NT2/D1 (cell line): ENCODE data around the gene OTOG.

Experiments
- DNase-seq: peaks from one replicate; pipeline ENCODE4 v3.0.0-alpha.2; 2011; ENCODE audit warnings: low read depth, low spot score
- H3K27me3 ChIP-seq: 2 replicates; pipeline ENCODE4 v1.6.0; 2011; ENCODE audit warnings: mild to moderate bottlenecking; ENCODE audit not compliant: insufficient read length, insufficient read depth
- H3K36me3 ChIP-seq: 2 replicates; pipeline ENCODE4 v1.6.1; 2011; ENCODE audit warnings: mild to moderate bottlenecking, low read length, mixed read lengths; ENCODE audit not compliant: insufficient read depth, insufficient read length
- H3K4me1 ChIP-seq: 2 replicates; pipeline ENCODE4 v1.5.1; 2011; ENCODE audit not compliant: insufficient read depth, insufficient read length
- H3K4me3 ChIP-seq: 2 replicates; pipeline ENCODE4 v1.5.1; 2011; ENCODE audit warnings: low read depth; ENCODE audit not compliant: insufficient read length
- H3K9ac ChIP-seq: 2 replicates; pipeline ENCODE4 v1.6.0; 2011; ENCODE audit warnings: low read depth; ENCODE audit not compliant: insufficient read length
- H3K9me3 ChIP-seq: 2 replicates; pipeline ENCODE4 v1.5.1; 2011; ENCODE audit warnings: mild to moderate bottlenecking, low read length; ENCODE audit not compliant: insufficient read depth
- SUZ12 ChIP-seq: IDR thresholded peaks from 2 replicates; pipeline ENCODE4 v1.6.1; 2011; ENCODE audit not compliant: insufficient read length, insufficient read depth; ENCODE audit errors: extremely low read depth
- YY1 ChIP-seq: IDR thresholded peaks from 2 replicates; pipeline ENCODE4 v1.6.1; 2011; ENCODE audit not compliant: insufficient read length, insufficient read depth
- ZNF274 ChIP-seq: IDR thresholded peaks from 2 replicates; pipeline ENCODE4 v1.6.1; 2011; ENCODE audit warnings: mild to moderate bottlenecking, low read depth, low read length

OTOG gene

DNA sequence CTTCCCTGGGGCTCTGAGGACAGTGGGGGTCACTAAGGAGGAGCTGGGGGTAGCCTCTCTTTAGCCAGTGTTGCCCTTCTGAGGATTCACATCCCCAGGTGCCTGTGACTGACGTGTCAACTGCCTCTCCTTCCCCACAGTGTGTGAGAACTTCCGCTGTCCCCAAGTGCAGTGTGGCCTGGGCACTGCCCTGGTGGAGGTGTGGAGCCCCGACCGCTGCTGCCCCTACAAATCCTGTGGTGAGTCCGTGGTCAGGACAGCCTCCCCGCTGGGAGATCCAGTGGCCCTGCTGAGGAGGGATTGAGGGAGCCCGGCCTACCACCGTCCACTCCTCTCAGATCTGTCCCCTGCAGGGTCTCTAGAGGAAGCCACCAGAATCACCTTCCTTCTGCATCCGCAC is 91.3 kb downstream of the OTOG start:
- peaks cover 5% of the 10 kb centered on the region for H3K4me1 ChIP-seq
- no peaks in the 10 kb centered on the region for H3K27me3 ChIP-seq
- no peak for DNase-seq
- H3K4me3 ChIP-seq = no peak overlapping the region
- no peak overlapping the region for H3K9ac ChIP-seq
- no peak for TF ChIP-seq YY1
- TF ChIP-seq ZNF274 = no peak
- TF ChIP-seq SUZ12 = no peak
- H3K9me3 ChIP-seq = no peaks in the 10 kb centered on the region
- no peaks in the 10 kb centered on the region for H3K36me3 ChIP-seq

DNA sequence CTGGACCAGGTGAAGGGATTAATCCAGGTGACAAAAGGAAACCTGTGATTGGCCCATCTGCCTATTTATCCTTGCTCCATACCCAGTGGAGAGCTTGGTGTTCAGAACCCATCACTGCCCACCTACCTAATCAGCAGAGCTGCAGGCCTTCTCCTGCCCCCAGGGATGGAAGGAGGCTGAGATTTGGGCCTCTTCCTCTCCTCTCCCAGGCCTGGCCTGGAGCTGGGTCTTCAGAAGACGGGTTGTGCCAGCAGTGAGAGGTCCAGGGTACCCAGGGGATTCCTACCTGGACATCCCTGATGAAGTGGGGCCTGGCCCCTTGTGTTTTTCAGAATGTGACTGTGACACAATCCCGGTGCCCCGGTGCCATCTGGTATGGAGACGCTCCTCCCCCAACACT is 92.0 kb downstream of the OTOG start:
- Histone ChIP-seq H3K27me3 (no peaks in the 10 kb centered on the region), H3K4me3 (no peak overlapping the region), H3K9me3 (no peaks in the 10 kb centered on the region), H3K36me3 (no peaks in the 10 kb centered on the region), H3K9ac (no peak overlapping the region), H3K4me1 (peaks cover 2% of the 10 kb centered on the region)
- TF ChIP-seq YY1 = no peak
- TF ChIP-seq SUZ12 = no peak
- TF ChIP-seq ZNF274 = no peak
- DNase-seq = no peak

DNA sequence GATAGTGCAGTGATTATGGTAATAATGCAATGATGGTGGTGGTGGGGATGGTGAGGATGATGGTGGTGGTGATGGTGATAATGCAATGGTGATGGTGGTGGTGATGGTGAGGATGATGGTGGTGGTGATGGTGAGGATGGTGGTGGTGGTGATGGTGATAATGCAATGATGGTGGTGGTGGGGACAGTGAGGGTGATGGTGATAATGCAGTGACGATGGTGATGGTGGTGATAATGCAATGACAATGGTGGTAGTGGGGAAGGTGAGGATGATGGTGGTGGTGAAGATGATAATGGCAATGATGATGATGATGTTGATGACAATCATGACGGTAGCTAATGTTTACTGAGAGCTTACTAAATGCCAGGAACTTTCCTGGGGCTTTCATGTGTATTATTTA is 92.7 kb downstream of the OTOG start:
- no peak overlapping the region for H3K4me3 ChIP-seq
- H3K36me3 ChIP-seq = no peaks in the 10 kb centered on the region
- no peak for TF ChIP-seq SUZ12
- TF ChIP-seq YY1 = no peak
- no peak for TF ChIP-seq ZNF274
- H3K4me1 ChIP-seq = no peaks in the 10 kb centered on the region
- no peak overlapping the region for H3K9ac ChIP-seq
- H3K27me3 ChIP-seq = peaks cover 2% of the 10 kb centered on the region
- no peaks in the 10 kb centered on the region for H3K9me3 ChIP-seq
- no peak for DNase-seq

DNA sequence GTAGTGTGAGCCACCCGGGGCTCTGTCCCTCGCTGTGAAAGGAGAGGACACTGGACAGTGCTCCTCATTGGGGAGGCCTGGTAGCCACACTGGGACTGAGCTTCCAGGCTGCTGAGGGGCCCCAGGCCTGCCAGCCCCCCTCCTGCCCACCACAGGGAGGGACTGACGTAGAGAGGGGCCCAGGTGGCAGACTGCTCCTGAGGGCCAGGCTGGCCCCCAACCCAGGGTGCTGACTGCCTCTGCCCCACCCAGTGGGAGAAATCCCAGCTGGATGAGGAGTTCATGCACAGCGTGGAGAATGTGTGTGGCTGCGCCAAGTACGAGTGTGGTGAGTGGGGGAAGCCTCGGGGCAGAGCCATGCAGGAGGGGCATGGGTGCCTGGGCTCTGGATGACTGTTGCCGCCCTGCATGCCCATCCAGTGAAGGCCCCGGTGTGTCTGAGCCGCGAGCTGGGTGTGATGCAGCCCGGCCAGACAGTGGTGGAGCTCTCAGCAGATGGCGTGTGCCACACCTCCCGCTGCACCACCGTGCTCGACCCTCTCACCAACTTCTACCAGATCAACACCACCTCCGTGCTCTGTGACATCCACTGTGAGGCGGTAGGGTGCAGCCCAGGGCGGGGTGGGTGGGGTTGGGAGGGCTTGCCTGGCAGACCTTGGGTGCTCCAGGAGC is 93.6 kb downstream of the OTOG start:
- no peak for TF ChIP-seq ZNF274
- TF ChIP-seq YY1 = no peak
- TF ChIP-seq SUZ12 = no peak
- no peak overlapping the region for H3K9ac ChIP-seq
- no peak for DNase-seq
- no peak overlapping the region for H3K4me3 ChIP-seq
- no peaks in the 10 kb centered on the region for H3K36me3 ChIP-seq
- peaks cover 4% of the 10 kb centered on the region for H3K4me1 ChIP-seq
- H3K27me3 ChIP-seq = peaks cover 3% of the 10 kb centered on the region
- no peaks in the 10 kb centered on the region for H3K9me3 ChIP-seq

DNA sequence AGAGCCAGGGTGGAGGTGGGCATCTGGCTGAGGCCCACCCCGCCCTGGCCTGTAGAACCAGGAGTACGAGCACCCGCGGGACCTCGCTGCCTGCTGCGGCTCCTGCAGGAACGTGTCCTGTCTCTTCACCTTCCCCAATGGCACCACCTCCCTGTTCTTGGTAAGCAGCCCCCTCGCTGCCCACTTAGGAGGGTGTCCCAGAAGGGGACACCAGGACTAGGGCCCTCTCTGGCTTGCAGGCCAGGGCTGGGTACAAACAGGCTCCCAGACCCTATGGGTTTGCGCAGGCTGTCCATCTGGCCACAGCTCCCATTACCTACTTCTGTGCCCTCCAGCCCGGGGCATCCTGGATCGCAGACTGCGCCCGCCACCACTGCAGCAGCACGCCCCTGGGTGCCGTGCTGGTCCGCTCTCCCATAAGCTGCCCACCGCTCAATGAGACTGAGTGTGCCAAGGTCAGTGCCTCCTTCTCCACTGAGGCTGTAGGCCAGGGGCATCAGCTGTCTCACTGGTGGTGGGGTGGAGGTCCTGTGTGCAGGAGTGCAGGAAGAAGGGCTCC is 94.8 kb downstream of the OTOG start:
- H3K9me3 ChIP-seq = no peaks in the 10 kb centered on the region
- no peaks in the 10 kb centered on the region for H3K36me3 ChIP-seq
- H3K9ac ChIP-seq = no peak overlapping the region
- TF ChIP-seq ZNF274 = no peak
- peaks cover 7% of the 10 kb centered on the region for H3K4me1 ChIP-seq
- no peak for DNase-seq
- peaks cover 3% of the 10 kb centered on the region for H3K27me3 ChIP-seq
- no peak overlapping the region for H3K4me3 ChIP-seq

DNA sequence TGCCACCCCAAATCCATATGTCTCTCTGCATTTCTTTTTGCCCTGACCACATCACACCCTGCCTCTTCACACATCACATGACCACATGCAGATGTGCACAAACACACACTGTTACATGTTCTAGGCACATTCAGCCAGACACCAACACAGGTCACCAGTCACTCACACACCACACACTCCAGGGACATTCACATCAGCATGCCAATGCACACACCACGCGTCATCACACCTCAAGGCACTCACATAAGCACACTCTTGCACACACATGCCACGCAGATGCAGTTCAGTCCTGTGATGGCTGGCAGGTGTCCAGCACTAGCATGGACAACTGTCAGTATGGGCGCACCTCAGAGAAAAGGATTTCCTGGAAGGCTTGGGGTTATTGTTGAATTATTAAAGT is 95.3 kb downstream of the OTOG start:
- H3K4me1 ChIP-seq = peaks cover 11% of the 10 kb centered on the region
- H3K9me3 ChIP-seq = no peaks in the 10 kb centered on the region
- H3K36me3 ChIP-seq = no peaks in the 10 kb centered on the region
- no peak for TF ChIP-seq ZNF274
- TF ChIP-seq YY1 = no peak
- TF ChIP-seq SUZ12 = no peak
- no peak overlapping the region for H3K4me3 ChIP-seq
- H3K9ac ChIP-seq = no peak overlapping the region
- H3K27me3 ChIP-seq = peaks cover 8% of the 10 kb centered on the region
- no peak for DNase-seq

DNA sequence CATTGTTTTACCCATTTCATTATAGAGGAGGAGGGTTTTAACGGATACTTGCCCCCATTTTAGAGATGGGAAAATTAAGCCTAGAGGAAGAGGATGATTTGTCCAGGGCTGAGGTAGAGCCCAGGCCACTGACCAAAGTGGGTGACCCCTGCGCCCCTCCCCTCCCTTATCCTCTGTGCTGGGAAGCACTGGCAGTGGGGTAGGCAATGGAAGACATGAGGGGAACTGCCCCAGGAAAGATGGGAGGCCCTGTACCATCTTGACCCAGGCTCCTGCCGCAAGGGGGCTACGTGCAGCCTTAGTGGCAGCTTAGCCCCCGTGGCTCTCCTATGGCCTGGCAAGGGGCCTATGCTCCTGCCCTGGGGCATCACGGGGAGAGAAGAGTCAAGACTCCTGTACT is 95.9 kb downstream of the OTOG start:
- Histone ChIP-seq H3K9me3 (no peaks in the 10 kb centered on the region), H3K9ac (no peak overlapping the region), H3K4me3 (no peak overlapping the region), H3K4me1 (peaks cover 11% of the 10 kb centered on the region), H3K36me3 (no peaks in the 10 kb centered on the region), H3K27me3 (peaks cover 14% of the 10 kb centered on the region)
- TF ChIP-seq ZNF274 = no peak
- TF ChIP-seq YY1 = no peak
- no peak for TF ChIP-seq SUZ12
- DNase-seq = no peak
